HepG2 (cell line): ENCODE results near the gene EPB41. TPM values are rescaled to one million over a fixed set of nuclear protein-coding genes. Genes with fewer than 3 reads are reported as not detected.

Source experiments
- ATAC-seq: fragments of 200-7000 bp; cut with Tn5 transposase; 3 replicates; pipeline ENCODE4 v1.9.1; 2020; ENCODE audit warnings: mild to moderate bottlenecking, moderate library complexity
- BruUV-seq: library from RNA; stranded (reverse); fragments of 400-500 nt; replicated peaks from 2 replicates; lab custom pipeline; 2021; lab: Mats Ljungman, UMichigan
- CTCF ChIA-PET: fragments of 300-600 bp; formaldehyde crosslinking; extraction: SDS; loops from one replicate; lab custom pipeline; 2021; ENCODE audit warnings: low total read pairs, inconsistent platforms, low intra/inter-chr PET ratio; lab: Yijun Ruan, JAX
- POLR2A ChIA-PET: fragments of 350-600 bp; sonication (Branson Sonifier 250); formaldehyde crosslinking; loops from one replicate; lab custom pipeline; 2020; ENCODE audit warnings: antibody characterized with exemption, inconsistent platforms; lab: Yijun Ruan, JAX
- DNase-seq: peaks from one replicate; pipeline ENCODE4 v3.0.0-alpha.2; 2015; ENCODE audit warnings: low spot score
- FAIRE-seq: peaks from 3 replicates; lab custom pipeline; 2011; peaks lifted over from hg19 to GRCh38; lab: Jason Lieb, UNC
- H2AFZ ChIP-seq: one replicate; pipeline ENCODE4 v1.6.1; 2011; ENCODE audit warnings: low read length, inconsistent platforms
- H3K27ac ChIP-seq: fragments of 300-600 bp; 3 replicates; pipeline ENCODE4 v1.8.0; 2011; ENCODE audit warnings: mixed run types, mild to moderate bottlenecking, mixed read lengths, low read length, inconsistent platforms; ENCODE audit not compliant: insufficient read depth; ENCODE audit errors: extremely low read length
- H3K27me3 ChIP-seq, 2 experiments: fragments of 200-600 bp in 1 of 2; 2 replicates in 1 of 2; 3 replicates in 1 of 2; pipeline versions ENCODE4 v1.6.0 to v1.8.0; 2011; ENCODE audit warnings: low read length in 2 of 2, mild to moderate bottlenecking in 2 of 2, moderate library complexity in 2 of 2, inconsistent platforms in 1 of 2; ENCODE audit not compliant: insufficient read depth in 2 of 2, control insufficient read depth in 1 of 2
- H3K36me3 ChIP-seq, 2 experiments: fragments of 200-600 bp in 1 of 2; replicated peaks in 1 of 2; 2 replicates in 1 of 2; 3 replicates in 1 of 2; pipeline versions ENCODE4 v1.5.1 to v1.8.0; 2011; ENCODE audit warnings: low read length in 2 of 2, inconsistent platforms in 1 of 2; ENCODE audit not compliant: insufficient read depth in 2 of 2, control insufficient read depth in 1 of 2
- H3K4me1 ChIP-seq: 2 replicates; pipeline ENCODE4 v1.5.1; 2012; ENCODE audit warnings: low read length, inconsistent platforms; ENCODE audit not compliant: insufficient read depth
- H3K4me2 ChIP-seq: 2 replicates; pipeline ENCODE4 v1.6.0; 2011; ENCODE audit warnings: low read depth, low read length, inconsistent platforms
- H3K4me3 ChIP-seq, 3 experiments: fragments of 200-600 bp in 1 of 3; sonication (generic), shearing (Covaris generic) in 1 of 3; replicated peaks in 1 of 3; 2 replicates each; pipeline ENCODE4 v1.5.1; 2011 to 2016; ENCODE audit warnings: low read length in 3 of 3, inconsistent platforms in 2 of 3, low read depth in 2 of 3, mild to moderate bottlenecking in 2 of 3, control low read depth in 1 of 3, mixed read lengths in 1 of 3; ENCODE audit not compliant: insufficient read depth in 1 of 3
- H3K79me2 ChIP-seq: one replicate; pipeline ENCODE4 v1.6.1; 2011; ENCODE audit warnings: low read length, inconsistent platforms; ENCODE audit not compliant: insufficient read depth
- H3K9ac ChIP-seq: 2 replicates; pipeline ENCODE4 v1.6.0; 2011; ENCODE audit warnings: mild to moderate bottlenecking, low read depth, low read length, inconsistent platforms; ENCODE audit not compliant: insufficient read depth
- H3K9me3 ChIP-seq: 2 replicates; pipeline ENCODE4 v1.5.1; 2012; ENCODE audit warnings: mild to moderate bottlenecking, low read length
- H4K20me1 ChIP-seq: 2 replicates; pipeline ENCODE4 v1.6.0; 2011; ENCODE audit warnings: inconsistent platforms, mild to moderate bottlenecking, low read length, moderate library complexity; ENCODE audit not compliant: insufficient read depth
- FOXP4 ChIP-seq: sonication (generic); formaldehyde crosslinking; IDR thresholded peaks from 2 replicates; pipeline ENCODE4 v1.4.0; 2020; ENCODE audit warnings: missing genetic modification reagents
- HDAC2 ChIP-seq: sonication (generic); formaldehyde crosslinking; IDR thresholded peaks from 2 replicates; pipeline ENCODE4 v1.4.0; 2020; ENCODE audit warnings: missing genetic modification reagents
- ISL2 ChIP-seq: sonication (generic); formaldehyde crosslinking; IDR thresholded peaks from 2 replicates; pipeline ENCODE4 v1.5.0; 2020; ENCODE audit warnings: missing genetic modification reagents
- MIER3 ChIP-seq: IDR thresholded peaks from 2 replicates; pipeline ENCODE4 v1.6.1; 2016; ENCODE audit warnings: missing compliant biosample characterization, borderline replicate concordance
- SP5 ChIP-seq: IDR thresholded peaks from 2 replicates; pipeline ENCODE4 v1.6.1; 2016; ENCODE audit warnings: low read depth, borderline replicate concordance
- WGBS: methylation state at CpG from one replicate; pipeline ENCODE4 v1.1.6; 2017; ENCODE audit warnings: low lambda C conversion rate; 5-methylcytosine and 5-hydroxymethylcytosine counted together
- in situ Hi-C: cut with HindIII; loops from 2 replicates; pipeline ENCODE4 v1.10.0; 2017; ENCODE audit warnings: low pct_unique_long_range_greater_than_20kb; ENCODE audit not compliant: extremely low pct_ligation_motif_present
- intact Hi-C: fragments of 100-400 bp; cut with micrococcal nuclease; formaldehyde crosslinking; loops from one replicate; pipeline ENCODE4 v1.10.0; 2022; ENCODE audit not compliant: unreplicated experiment
- polyA plus RNA-seq, 8 experiments: library from polyadenylated mRNA; depleted of rRNA in 3 of 8; stranded (reverse) in 7 of 8; unstranded in 1 of 8; fragments of >200 nt; fragmentation: Illumina TruSeq in 4 of 8; extraction: Trizol in 4 of 8; gene quantifications; 2 replicates each; pipeline versions ENCODE4 v1.2.1 to v1.2.3, GENCODE V29; 2011 to 2016; ENCODE audit warnings: low read depth in 4 of 8, missing spikeins in 1 of 8, mixed read lengths in 1 of 8; ENCODE audit not compliant: insufficient read depth in 1 of 8
- total RNA-seq, 5 experiments: library from RNA; depleted of rRNA; stranded (reverse); fragments of >200 nt; fragmentation: Illumina TruSeq; extraction: Trizol; gene quantifications; 2 replicates each; pipeline ENCODE4 v1.2.3, GENCODE V29; 2016; ENCODE audit warnings: low read depth in 1 of 5
- TF ChIP-seq, protein P1 (sequence below): sonication (generic); formaldehyde crosslinking; IDR thresholded peaks from 2 replicates; pipeline ENCODE4 v1.5.0; 2020; ENCODE audit warnings: mild to moderate bottlenecking, missing genetic modification reagents
- TF ChIP-seq, protein P2 (sequence below): sonication (generic); formaldehyde crosslinking; IDR thresholded peaks from 2 replicates; pipeline ENCODE4 v1.5.0; 2020; ENCODE audit warnings: mild to moderate bottlenecking, missing genetic modification reagents
- TF ChIP-seq, protein P3 (sequence below): sonication (generic); formaldehyde crosslinking; IDR thresholded peaks from 2 replicates; pipeline ENCODE4 v1.5.0; 2020; ENCODE audit warnings: mild to moderate bottlenecking, missing genetic modification reagents, borderline replicate concordance
- TF ChIP-seq, protein P4 (sequence below): sonication (generic); formaldehyde crosslinking; IDR thresholded peaks from 2 replicates; pipeline ENCODE4 v1.5.1; 2020; ENCODE audit warnings: missing genetic modification reagents, mild to moderate bottlenecking, borderline replicate concordance

The EPB41 gene
- total and polyA plus RNA-seq, 2 of the 13 experiments (the other 11 are each of a cell fraction or from before 2014, with no cell fraction given): 34.5 to 46.7 TPM

GRCh38 chr1:28926629-28927265, 12.4 kb downstream of the EPB41 start:
- peak; percentile 54 for FAIRE-seq
- in situ Hi-C loops: no loop called here
- Histone ChIP-seq H3K4me1 (peaks cover 37% of the 10 kb centered on the region), H3K4me3 (no peak overlapping the region; a peak in 1 of 6 replicates), H2AFZ (no peak overlapping the region), H3K27ac (peak overlapping the region; percentile 38), H3K4me2 (peak overlapping the region; percentile 25), H3K9me3 (no peaks in the 10 kb centered on the region), H3K79me2 (peaks cover 48% of the 10 kb centered on the region), H4K20me1 (no peaks in the 10 kb centered on the region), H3K27me3 (no peaks in the 10 kb centered on the region), H3K36me3 (no peaks in the 10 kb centered on the region), H3K9ac (no peak overlapping the region)
- POLR2A ChIA-PET: interaction anchor here (1.0 to 2.6 kb wide), 3 partner anchors 13 to 278 kb away, joined by 3 to 19 read pairs (median 4); partner anchors contain the start of genes EPB41 and RNU11
- peak; percentile 53; the same call in 2 of the 3 replicates for ATAC-seq
- no TSS peak for BruUV-seq
- CTCF ChIA-PET: no interaction called here
- WGBS: 20% methylated on average over 2 of the region's 2 CpGs
- peak; percentile 80 for DNase-seq
- intact Hi-C loops: no loop called here
- TF ChIP-seq HDAC2 (CRISPR knock-in tag): peak; percentile 60; the same call in 1 of the 2 replicates
- TF ChIP-seq, protein P1, sequence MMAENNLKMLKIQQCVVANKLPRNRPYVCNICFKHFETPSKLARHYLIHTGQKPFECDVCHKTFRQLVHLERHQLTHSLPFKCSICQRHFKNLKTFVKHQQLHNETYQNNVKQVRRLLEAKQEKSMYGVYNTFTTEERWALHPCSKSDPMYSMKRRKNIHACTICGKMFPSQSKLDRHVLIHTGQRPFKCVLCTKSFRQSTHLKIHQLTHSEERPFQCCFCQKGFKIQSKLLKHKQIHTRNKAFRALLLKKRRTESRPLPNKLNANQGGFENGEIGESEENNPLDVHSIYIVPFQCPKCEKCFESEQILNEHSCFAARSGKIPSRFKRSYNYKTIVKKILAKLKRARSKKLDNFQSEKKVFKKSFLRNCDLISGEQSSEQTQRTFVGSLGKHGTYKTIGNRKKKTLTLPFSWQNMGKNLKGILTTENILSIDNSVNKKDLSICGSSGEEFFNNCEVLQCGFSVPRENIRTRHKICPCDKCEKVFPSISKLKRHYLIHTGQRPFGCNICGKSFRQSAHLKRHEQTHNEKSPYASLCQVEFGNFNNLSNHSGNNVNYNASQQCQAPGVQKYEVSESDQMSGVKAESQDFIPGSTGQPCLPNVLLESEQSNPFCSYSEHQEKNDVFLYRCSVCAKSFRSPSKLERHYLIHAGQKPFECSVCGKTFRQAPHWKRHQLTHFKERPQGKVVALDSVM (CRISPR knock-in tag): no peak
- peak; percentile 26; the same call in 1 of the 2 replicates for TF ChIP-seq MIER3
- TF ChIP-seq SP5 (CRISPR knock-in tag): peak; percentile 20; the same call in 1 of the 2 replicates
- TF ChIP-seq ISL2: no peak
- TF ChIP-seq, protein P2, sequence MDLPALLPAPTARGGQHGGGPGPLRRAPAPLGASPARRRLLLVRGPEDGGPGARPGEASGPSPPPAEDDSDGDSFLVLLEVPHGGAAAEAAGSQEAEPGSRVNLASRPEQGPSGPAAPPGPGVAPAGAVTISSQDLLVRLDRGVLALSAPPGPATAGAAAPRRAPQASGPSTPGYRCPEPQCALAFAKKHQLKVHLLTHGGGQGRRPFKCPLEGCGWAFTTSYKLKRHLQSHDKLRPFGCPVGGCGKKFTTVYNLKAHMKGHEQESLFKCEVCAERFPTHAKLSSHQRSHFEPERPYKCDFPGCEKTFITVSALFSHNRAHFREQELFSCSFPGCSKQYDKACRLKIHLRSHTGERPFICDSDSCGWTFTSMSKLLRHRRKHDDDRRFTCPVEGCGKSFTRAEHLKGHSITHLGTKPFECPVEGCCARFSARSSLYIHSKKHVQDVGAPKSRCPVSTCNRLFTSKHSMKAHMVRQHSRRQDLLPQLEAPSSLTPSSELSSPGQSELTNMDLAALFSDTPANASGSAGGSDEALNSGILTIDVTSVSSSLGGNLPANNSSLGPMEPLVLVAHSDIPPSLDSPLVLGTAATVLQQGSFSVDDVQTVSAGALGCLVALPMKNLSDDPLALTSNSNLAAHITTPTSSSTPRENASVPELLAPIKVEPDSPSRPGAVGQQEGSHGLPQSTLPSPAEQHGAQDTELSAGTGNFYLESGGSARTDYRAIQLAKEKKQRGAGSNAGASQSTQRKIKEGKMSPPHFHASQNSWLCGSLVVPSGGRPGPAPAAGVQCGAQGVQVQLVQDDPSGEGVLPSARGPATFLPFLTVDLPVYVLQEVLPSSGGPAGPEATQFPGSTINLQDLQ (CRISPR knock-in tag): no peak
- TF ChIP-seq FOXP4 (CRISPR knock-in tag): peak; percentile 93
- TF ChIP-seq, protein P3, sequence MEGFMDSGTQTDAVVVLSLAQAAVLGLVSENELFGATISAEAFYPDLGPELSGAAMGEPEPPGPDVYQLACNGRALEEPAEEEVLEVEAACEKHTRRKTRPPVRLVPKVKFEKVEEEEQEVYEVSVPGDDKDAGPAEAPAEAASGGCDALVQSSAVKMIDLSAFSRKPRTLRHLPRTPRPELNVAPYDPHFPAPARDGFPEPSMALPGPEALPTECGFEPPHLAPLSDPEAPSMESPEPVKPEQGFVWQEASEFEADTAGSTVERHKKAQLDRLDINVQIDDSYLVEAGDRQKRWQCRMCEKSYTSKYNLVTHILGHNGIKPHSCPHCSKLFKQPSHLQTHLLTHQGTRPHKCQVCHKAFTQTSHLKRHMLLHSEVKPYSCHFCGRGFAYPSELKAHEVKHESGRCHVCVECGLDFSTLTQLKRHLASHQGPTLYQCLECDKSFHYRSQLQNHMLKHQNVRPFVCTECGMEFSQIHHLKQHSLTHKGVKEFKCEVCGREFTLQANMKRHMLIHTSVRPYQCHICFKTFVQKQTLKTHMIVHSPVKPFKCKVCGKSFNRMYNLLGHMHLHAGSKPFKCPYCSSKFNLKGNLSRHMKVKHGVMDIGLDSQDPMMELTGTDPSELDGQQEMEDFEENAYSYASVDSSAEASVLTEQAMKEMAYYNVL (CRISPR knock-in tag): no peak
- TF ChIP-seq, protein P4, sequence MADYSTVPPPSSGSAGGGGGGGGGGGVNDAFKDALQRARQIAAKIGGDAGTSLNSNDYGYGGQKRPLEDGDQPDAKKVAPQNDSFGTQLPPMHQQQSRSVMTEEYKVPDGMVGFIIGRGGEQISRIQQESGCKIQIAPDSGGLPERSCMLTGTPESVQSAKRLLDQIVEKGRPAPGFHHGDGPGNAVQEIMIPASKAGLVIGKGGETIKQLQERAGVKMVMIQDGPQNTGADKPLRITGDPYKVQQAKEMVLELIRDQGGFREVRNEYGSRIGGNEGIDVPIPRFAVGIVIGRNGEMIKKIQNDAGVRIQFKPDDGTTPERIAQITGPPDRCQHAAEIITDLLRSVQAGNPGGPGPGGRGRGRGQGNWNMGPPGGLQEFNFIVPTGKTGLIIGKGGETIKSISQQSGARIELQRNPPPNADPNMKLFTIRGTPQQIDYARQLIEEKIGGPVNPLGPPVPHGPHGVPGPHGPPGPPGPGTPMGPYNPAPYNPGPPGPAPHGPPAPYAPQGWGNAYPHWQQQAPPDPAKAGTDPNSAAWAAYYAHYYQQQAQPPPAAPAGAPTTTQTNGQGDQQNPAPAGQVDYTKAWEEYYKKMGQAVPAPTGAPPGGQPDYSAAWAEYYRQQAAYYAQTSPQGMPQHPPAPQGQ (CRISPR knock-in tag): no peak
